ENCODE measurements around the gene TMEM198. TPM values are rescaled to one million over a fixed set of nuclear protein-coding genes. Genes with fewer than 3 reads are reported as not detected.

Gene TMEM198
- total and polyA plus RNA-seq, 4 donors = 1.3 to 7.1 (median 4.3) TPM

GRCh38 chr2:219513787-219514186 lies 30.0 kb upstream of the TMEM198 start:
- H3K27ac ChIP-seq (ENCODE audit: low read depth in 1 of 2, low read length in 1 of 2) = no peak overlapping the region
- WGBS, 2 donors = 4 to 8% methylated on average over 4 of the region's 4 CpGs
- H3K9ac ChIP-seq (ENCODE audit: insufficient read depth in 1 of 2, low read length in 2 of 2) = no peak overlapping the region
- no peak for ATAC-seq (ENCODE audit: insufficient read depth, low FRiP score)
- peaks cover 0 to 3% (median 0%) of the 10 kb centered on the region in 4 donors for H3K9me3 ChIP-seq (ENCODE audit: control insufficient read depth in 4 of 4, insufficient read depth in 3 of 4, low read length in 3 of 4)
- peaks cover 0 to 50% (median 2%) of the 10 kb centered on the region in 5 donors for H3K4me1 ChIP-seq (ENCODE audit: control insufficient read depth in 5 of 5, insufficient read depth in 5 of 5, low read length in 5 of 5)
- no peaks in the 10 kb centered on the region for H3K36me3 ChIP-seq (ENCODE audit: control insufficient read depth in 4 of 4, insufficient read depth in 4 of 4, low read length in 4 of 4)
- no peak for DNase-seq
- TF ChIP-seq CTCF (IDR thresholded peaks at IDR 0.05; ENCODE audit: control extremely low read depth, extremely low read depth) = no peak
- H3K27me3 ChIP-seq (ENCODE audit: control insufficient read depth in 3 of 3, insufficient read depth in 3 of 3, low read length in 2 of 3) = peaks cover 0 to 44% (median 30%) of the 10 kb centered on the region in 3 donors
- no peak overlapping the region for H3K4me3 ChIP-seq

GRCh38 chr2:219514196-219514761 lies 29.5 kb upstream of the TMEM198 start, which contains the start of gene ASIC4:
ASIC4 (plus strand) TSS chr2:219514482; CDS start chr2:219514725, 243 bp downstream.
- H3K9me3 ChIP-seq (ENCODE audit: control insufficient read depth in 4 of 4, insufficient read depth in 3 of 4, low read length in 3 of 4) = peaks cover 0 to 3% (median 0%) of the 10 kb centered on the region in 4 donors
- H3K36me3 ChIP-seq (ENCODE audit: control insufficient read depth in 4 of 4, insufficient read depth in 4 of 4, low read length in 4 of 4) = no peaks in the 10 kb centered on the region
- H3K9ac ChIP-seq (ENCODE audit: insufficient read depth in 1 of 2, low read length in 2 of 2) = no peak within 1 kb of the TSS
- H3K27ac ChIP-seq (ENCODE audit: low read depth in 1 of 2, low read length in 1 of 2) = no peak within 1 kb of the TSS
- DNase-seq = peak; percentile 74 to 75 (median 74)
- H3K27me3 ChIP-seq (ENCODE audit: control insufficient read depth in 3 of 3, insufficient read depth in 3 of 3, low read length in 2 of 3) = peaks cover 0 to 46% (median 32%) of the 10 kb centered on the region in 3 donors
- H3K4me3 ChIP-seq = no peak within 1 kb of the TSS
- 6 to 7% methylated on average over 30 to 31 of the region's 31 CpGs for whole genome bisulfite sequencing, 2 donors
- no peak for TF ChIP-seq CTCF (IDR thresholded peaks at IDR 0.05; ENCODE audit: control extremely low read depth, extremely low read depth)
- no peak for ATAC-seq (ENCODE audit: insufficient read depth, low FRiP score)
- H3K4me1 ChIP-seq (ENCODE audit: control insufficient read depth in 5 of 5, insufficient read depth in 5 of 5, low read length in 5 of 5) = peaks cover 0 to 50% (median 2%) of the 10 kb centered on the region in 5 donors

GRCh38 chr2:219514836-219515235 lies 29.0 kb upstream of the TMEM198 start:
- DNase-seq = no peak
- ATAC-seq (ENCODE audit: insufficient read depth, low FRiP score) = no peak
- peaks cover 0 to 44% (median 2%) of the 10 kb centered on the region in 5 donors for H3K4me1 ChIP-seq (ENCODE audit: control insufficient read depth in 5 of 5, insufficient read depth in 5 of 5, low read length in 5 of 5)
- no peaks in the 10 kb centered on the region for H3K36me3 ChIP-seq (ENCODE audit: control insufficient read depth in 4 of 4, insufficient read depth in 4 of 4, low read length in 4 of 4)
- H3K9me3 ChIP-seq (ENCODE audit: control insufficient read depth in 4 of 4, insufficient read depth in 3 of 4, low read length in 3 of 4) = peaks cover 0 to 3% (median 0%) of the 10 kb centered on the region in 4 donors
- no peak overlapping the region for H3K4me3 ChIP-seq
- peaks cover 0 to 49% (median 32%) of the 10 kb centered on the region in 3 donors for H3K27me3 ChIP-seq (ENCODE audit: control insufficient read depth in 3 of 3, insufficient read depth in 3 of 3, low read length in 2 of 3)
- H3K9ac ChIP-seq (ENCODE audit: insufficient read depth in 1 of 2, low read length in 2 of 2) = no peak overlapping the region
- 76 to 82% methylated on average over 21 of the region's 21 CpGs for WGBS, 2 donors
- no peak overlapping the region for H3K27ac ChIP-seq (ENCODE audit: low read depth in 1 of 2, low read length in 1 of 2)
- TF ChIP-seq CTCF (IDR thresholded peaks at IDR 0.05; ENCODE audit: control extremely low read depth, extremely low read depth) = no peak

All from lung (tissue), 12 donors.